Fibroblast of lung (primary cell): Measurements from ENCODE around the gene ITGB3. TPM values are rescaled to one million over a fixed set of nuclear protein-coding genes. Genes with fewer than 3 reads are reported as not detected.

Experiments
- DNase-seq, 2 donors: peaks; one replicate each; pipeline versions ENCODE4 v3.0.0 to v3.0.0-alpha.2; 2010; ENCODE audit warnings: low read depth in 2 of 2
- H2AFZ ChIP-seq: 2 replicates; pipeline ENCODE4 v1.5.1; 2012; ENCODE audit warnings: low read length, control low read depth, inconsistent platforms
- H3K27ac ChIP-seq: 2 replicates; pipeline ENCODE4 v1.5.1; 2011; ENCODE audit warnings: low read length, control low read depth; ENCODE audit not compliant: insufficient read depth
- H3K27me3 ChIP-seq: 2 replicates; pipeline ENCODE4 v1.5.1; 2011; ENCODE audit warnings: mild to moderate bottlenecking, low read length; ENCODE audit not compliant: control insufficient read depth, insufficient read depth
- H3K36me3 ChIP-seq: 2 replicates; pipeline ENCODE4 v1.5.1; 2011; ENCODE audit warnings: low read length; ENCODE audit not compliant: control insufficient read depth, insufficient read depth
- H3K4me1 ChIP-seq: 2 replicates; pipeline ENCODE4 v1.5.1; 2011; ENCODE audit warnings: low read length; ENCODE audit not compliant: control insufficient read depth, insufficient read depth; ENCODE audit errors: extremely low read depth
- H3K4me2 ChIP-seq: 2 replicates; pipeline ENCODE4 v1.5.1; 2011; ENCODE audit warnings: low read length, control low read depth; ENCODE audit not compliant: insufficient read depth; ENCODE audit errors: extremely low read depth
- H3K4me3 ChIP-seq, 4 experiments: fragments of 200-600 bp in 1 of 4; sonication (generic) in 1 of 4; replicated peaks in 1 of 4; 2 replicates each; pipeline ENCODE4 v1.5.1; 2011 to 2016; ENCODE audit warnings: low read length in 4 of 4, low read depth in 3 of 4, mild to moderate bottlenecking in 3 of 4, control low read depth in 2 of 4, inconsistent platforms in 1 of 4, mixed read lengths in 1 of 4; ENCODE audit not compliant: insufficient read depth in 1 of 4; ENCODE audit errors: control extremely low read depth in 1 of 4
- H3K79me2 ChIP-seq: 2 replicates; pipeline ENCODE4 v1.5.1; 2012; ENCODE audit warnings: mild to moderate bottlenecking, low read length, inconsistent platforms; ENCODE audit not compliant: control insufficient read depth, insufficient read depth
- H3K9ac ChIP-seq: 2 replicates; pipeline ENCODE4 v1.5.1; 2011; ENCODE audit warnings: mild to moderate bottlenecking, low read length, control low read depth; ENCODE audit not compliant: insufficient read depth
- H3K9me3 ChIP-seq: 2 replicates; pipeline ENCODE4 v1.5.1; 2012; ENCODE audit warnings: low read depth, low read length; ENCODE audit not compliant: control insufficient read depth, insufficient read depth
- H4K20me1 ChIP-seq: 2 replicates; pipeline ENCODE4 v1.5.1; 2011; ENCODE audit warnings: low read length; ENCODE audit not compliant: control insufficient read depth, insufficient read depth; ENCODE audit errors: extremely low read depth
- EZH2 ChIP-seq: IDR thresholded peaks from 2 replicates; pipeline ENCODE4 v1.5.1; 2012; ENCODE audit warnings: low read length, control low read depth, mild to moderate bottlenecking; ENCODE audit errors: missing control alignments
- polyA plus RNA-seq, 2 donors: library from polyadenylated mRNA; depleted of rRNA in 1 of 2; stranded (reverse) in 1 of 2; unstranded in 1 of 2; fragments of >200 nt; gene quantifications; 2 replicates each; pipeline ENCODE4 v1.2.1, GENCODE V29; 2011 to 2012; ENCODE audit warnings: missing spikeins in 1 of 2
- total RNA-seq: library from RNA; depleted of rRNA; stranded (reverse); fragments of >200 nt; gene quantifications from 2 replicates; pipeline ENCODE4 v1.2.1, GENCODE V29; 2014
- TF ChIP-seq, protein P1 (sequence below), 2 donors: IDR thresholded peaks in 1 of 2; conservative IDR thresholded peaks in 1 of 2; 1 replicate in 1 of 2; 2 replicates in 1 of 2; pipeline ENCODE4 v1.5.1; 2011 to 2012; ENCODE audit warnings: low read length in 2 of 2, control low read depth in 1 of 2, inconsistent platforms in 1 of 2, low read depth in 1 of 2, mild to moderate bottlenecking in 1 of 2

The ITGB3 gene
- total and polyA plus RNA-seq, 2 donors (not counting 1 experiment from before 2014, with no cell fraction given): 22.0 to 23.3 TPM

DNA sequence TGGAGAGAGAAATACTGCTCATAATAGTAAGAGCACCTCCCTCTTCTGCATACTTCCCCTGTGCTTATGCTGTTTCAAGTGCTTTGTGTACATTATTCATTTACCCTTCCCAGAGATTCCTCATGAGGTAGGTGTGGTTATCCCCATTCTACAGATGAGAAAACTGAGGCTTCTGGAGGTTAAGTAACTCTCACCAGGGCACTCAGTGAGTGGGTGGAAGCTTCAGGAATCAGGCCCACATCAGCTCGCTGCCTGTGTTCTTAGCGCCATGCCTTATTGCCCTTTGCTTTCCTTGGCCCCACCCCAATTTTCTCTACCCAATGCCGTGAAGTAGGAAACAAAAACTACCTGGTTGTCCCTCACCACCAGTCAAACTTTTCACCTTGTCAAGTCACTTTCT, 18.1 kb upstream of the ITGB3 start:
- peaks cover 9% of the 10 kb centered on the region for H3K4me1 ChIP-seq
- H3K27me3 ChIP-seq: no peaks in the 10 kb centered on the region
- H3K27ac ChIP-seq: no peak overlapping the region
- no peak overlapping the region for H3K9ac ChIP-seq
- DNase-seq: no peak
- H3K36me3 ChIP-seq: no peaks in the 10 kb centered on the region
- no peaks in the 10 kb centered on the region for H4K20me1 ChIP-seq
- no peaks in the 10 kb centered on the region for H3K9me3 ChIP-seq
- no peak overlapping the region for H2AFZ ChIP-seq
- TF ChIP-seq, protein P1, sequence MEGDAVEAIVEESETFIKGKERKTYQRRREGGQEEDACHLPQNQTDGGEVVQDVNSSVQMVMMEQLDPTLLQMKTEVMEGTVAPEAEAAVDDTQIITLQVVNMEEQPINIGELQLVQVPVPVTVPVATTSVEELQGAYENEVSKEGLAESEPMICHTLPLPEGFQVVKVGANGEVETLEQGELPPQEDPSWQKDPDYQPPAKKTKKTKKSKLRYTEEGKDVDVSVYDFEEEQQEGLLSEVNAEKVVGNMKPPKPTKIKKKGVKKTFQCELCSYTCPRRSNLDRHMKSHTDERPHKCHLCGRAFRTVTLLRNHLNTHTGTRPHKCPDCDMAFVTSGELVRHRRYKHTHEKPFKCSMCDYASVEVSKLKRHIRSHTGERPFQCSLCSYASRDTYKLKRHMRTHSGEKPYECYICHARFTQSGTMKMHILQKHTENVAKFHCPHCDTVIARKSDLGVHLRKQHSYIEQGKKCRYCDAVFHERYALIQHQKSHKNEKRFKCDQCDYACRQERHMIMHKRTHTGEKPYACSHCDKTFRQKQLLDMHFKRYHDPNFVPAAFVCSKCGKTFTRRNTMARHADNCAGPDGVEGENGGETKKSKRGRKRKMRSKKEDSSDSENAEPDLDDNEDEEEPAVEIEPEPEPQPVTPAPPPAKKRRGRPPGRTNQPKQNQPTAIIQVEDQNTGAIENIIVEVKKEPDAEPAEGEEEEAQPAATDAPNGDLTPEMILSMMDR (conservative IDR thresholded peaks at IDR 0.05 in 1 of 2, IDR thresholded peaks at IDR 0.05 in 1 of 2; ENCODE audit: low read depth in 1 of 2, low read length in 2 of 2): no peak
- no peak for TF ChIP-seq EZH2
- no peak overlapping the region for H3K4me2 ChIP-seq
- H3K4me3 ChIP-seq: no peak overlapping the region
- no peaks in the 10 kb centered on the region for H3K79me2 ChIP-seq

DNA sequence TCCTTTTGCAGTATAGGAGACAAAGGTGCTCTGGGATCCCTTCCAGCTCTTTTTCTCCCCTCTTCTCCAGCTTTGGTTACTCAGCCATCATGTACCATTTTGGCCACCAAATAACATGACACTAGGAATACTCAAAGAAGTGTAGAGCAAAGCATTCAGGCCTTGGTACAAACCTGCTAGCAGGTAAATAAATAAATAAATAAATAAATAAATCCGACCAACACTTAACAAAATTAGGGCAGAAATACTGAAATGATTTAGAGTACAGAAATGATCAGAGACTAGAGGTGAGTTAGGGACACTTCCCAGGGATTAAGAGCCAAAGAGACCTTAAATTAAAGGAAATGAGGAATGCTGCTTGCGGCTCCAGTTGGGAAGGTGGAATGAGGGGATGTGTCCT, 17.7 kb upstream of the ITGB3 start:
- TF ChIP-seq EZH2: no peak
- TF ChIP-seq, protein P1 (conservative IDR thresholded peaks at IDR 0.05 in 1 of 2, IDR thresholded peaks at IDR 0.05 in 1 of 2; ENCODE audit: low read depth in 1 of 2, low read length in 2 of 2): no peak
- Histone ChIP-seq H3K4me3 (no peak overlapping the region), H3K9ac (no peak overlapping the region), H2AFZ (no peak overlapping the region), H4K20me1 (no peaks in the 10 kb centered on the region), H3K27ac (no peak overlapping the region), H3K4me1 (peaks cover 14% of the 10 kb centered on the region), H3K36me3 (no peaks in the 10 kb centered on the region), H3K27me3 (no peaks in the 10 kb centered on the region), H3K4me2 (no peak overlapping the region), H3K79me2 (no peaks in the 10 kb centered on the region), H3K9me3 (no peaks in the 10 kb centered on the region)
- DNase-seq: no peak

DNA sequence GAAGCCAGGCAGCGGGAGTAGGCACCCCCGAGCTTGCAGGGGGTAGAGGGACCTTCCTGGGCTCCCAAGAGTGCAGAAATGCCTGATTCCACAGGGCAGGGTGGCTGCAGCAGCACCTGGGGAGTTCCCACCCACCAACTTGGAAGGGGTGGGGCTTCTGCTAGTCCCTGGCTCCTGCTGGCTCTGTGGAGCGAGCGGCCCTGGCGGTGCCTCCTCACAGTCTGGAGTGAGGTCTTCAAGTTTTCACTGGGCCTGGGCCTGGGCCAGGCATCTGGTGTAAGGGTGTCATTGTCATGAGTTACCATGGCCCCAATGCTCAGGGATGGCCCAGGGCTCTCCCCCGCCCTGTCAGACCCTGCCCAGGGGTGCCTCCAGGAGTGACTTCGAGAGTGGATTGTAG, 15.8 kb upstream of the ITGB3 start:
- Histone ChIP-seq H3K36me3 (no peaks in the 10 kb centered on the region), H3K79me2 (no peaks in the 10 kb centered on the region), H3K27me3 (no peaks in the 10 kb centered on the region), H4K20me1 (no peaks in the 10 kb centered on the region), H3K9me3 (no peaks in the 10 kb centered on the region), H3K4me2 (no peak overlapping the region), H3K27ac (no peak overlapping the region), H3K9ac (no peak overlapping the region), H2AFZ (no peak overlapping the region), H3K4me3 (no peak overlapping the region), H3K4me1 (peaks cover 14% of the 10 kb centered on the region)
- TF ChIP-seq, protein P1 (conservative IDR thresholded peaks at IDR 0.05 in 1 of 2, IDR thresholded peaks at IDR 0.05 in 1 of 2; ENCODE audit: low read depth in 1 of 2, low read length in 2 of 2): no peak
- TF ChIP-seq EZH2: no peak
- no peak for DNase-seq
